Sigmoid colon (tissue), 3 donors: Measurements from ENCODE around the gene VMP1.

ENCODE experiments used
- CTCF ChIP-seq, 4 experiments: fragments of 450-650 bp in 3 of 4; fragments of 200-600 bp in 1 of 4; IDR thresholded peaks; one replicate each; pipeline ENCODE4 v1.5.1; 2016 to 2019; ENCODE audit warnings: antibody characterized with exemption in 4 of 4, mild to moderate bottlenecking in 3 of 4, moderate library complexity in 2 of 4
- POLR2A ChIP-seq, 2 donors: fragments of 450-650 bp; IDR thresholded peaks; one replicate each; pipeline ENCODE4 v1.6.1; 2016; ENCODE audit warnings: antibody characterized with exemption in 2 of 2, mild to moderate bottlenecking in 2 of 2, moderate library complexity in 2 of 2

GRCh38 chr17:59839651-59840328, 132.3 kb downstream of the VMP1 start:
- TF ChIP-seq CTCF (IDR thresholded peaks at IDR 0.05), result no peak
- TF ChIP-seq POLR2A (IDR thresholded peaks at IDR 0.05), result no peak
